ENCODE measurements around the gene TNMD.

DNA sequence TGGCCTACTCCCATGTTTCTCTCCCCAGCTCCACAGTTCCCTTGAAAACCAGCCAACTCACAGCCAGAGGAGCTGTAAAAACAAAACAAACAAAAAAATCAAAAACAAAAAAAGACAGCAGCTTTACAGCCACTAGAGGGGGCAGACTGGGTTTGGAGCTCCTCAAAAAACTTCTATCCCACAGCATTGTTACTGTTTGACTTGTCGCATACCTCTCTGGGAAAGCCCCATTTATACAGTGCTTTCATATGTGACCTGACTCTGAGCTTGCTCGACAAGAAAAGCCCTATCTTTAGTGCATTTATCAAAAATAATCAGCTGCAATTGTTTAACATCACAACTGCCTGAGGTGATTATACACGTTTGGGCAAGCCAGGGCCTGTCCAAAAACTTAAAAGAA lies 30.3 kb downstream of the TNMD start:
- TF ChIP-seq CTCF (IDR thresholded peaks at IDR 0.05) = no peak
- no peak for TF ChIP-seq POLR2A (IDR thresholded peaks at IDR 0.05)
- no peak for TF ChIP-seq EP300 (IDR thresholded peaks at IDR 0.05)

Measured in sigmoid colon (tissue), 4 donors.